ENCODE data around the gene SLX4IP. TPM values are rescaled to one million over a fixed set of nuclear protein-coding genes. Genes with fewer than 3 reads are reported as not detected.

SLX4IP gene
- total and polyA plus RNA-seq, 2 of the 13 experiments (the other 11 are each of a cell fraction or from before 2014, with no cell fraction given), result 3.6 to 7.3 TPM

GRCh38 chr20:10670501-10671220 lies 235.6 kb downstream of the SLX4IP start (continued):
- 0 out of 2 replicates have a peak, but pooled peaks have one; percentile 16 for TF ChIP-seq GATAD1 (CRISPR knock-in tag; IDR thresholded peaks at IDR 0.05)
- TF ChIP-seq KDM4B (CRISPR knock-in tag; IDR thresholded peaks at IDR 0.05), result 0 out of 2 replicates have a peak, but pooled peaks have one; percentile 68
- peak; percentile 69 for TF ChIP-seq ZNF414 (CRISPR knock-in tag; IDR thresholded peaks at IDR 0.05)
- no peak for TF ChIP-seq ZBTB42 (CRISPR knock-in tag; IDR thresholded peaks at IDR 0.05)
- TF ChIP-seq PAWR (CRISPR knock-in tag; IDR thresholded peaks at IDR 0.05; ENCODE audit: borderline replicate concordance), result no peak
- TF ChIP-seq DMTF1 (CRISPR knock-in tag; IDR thresholded peaks at IDR 0.05), result 0 out of 2 replicates have a peak, but pooled peaks have one; percentile 35
- TF ChIP-seq AKAP8 (CRISPR knock-in tag; IDR thresholded peaks at IDR 0.05), result 0 out of 2 replicates have a peak, but pooled peaks have one; percentile 36
- TF ChIP-seq CBX1 (IDR thresholded peaks at IDR 0.05; ENCODE audit: low read depth), result peak; percentile 4
- TF ChIP-seq ARID5B (CRISPR knock-in tag; IDR thresholded peaks at IDR 0.05), result 0 out of 2 replicates have a peak, but pooled peaks have one; percentile 52
- no peak for TF ChIP-seq ZNF704 (CRISPR knock-in tag; IDR thresholded peaks at IDR 0.05; ENCODE audit: borderline replicate concordance)
- TF ChIP-seq NCOA2 (CRISPR knock-in tag; IDR thresholded peaks at IDR 0.05), result no peak
- no peak for TF ChIP-seq ZNF713 (CRISPR knock-in tag; IDR thresholded peaks at IDR 0.05)
- no peak for TF ChIP-seq ZBTB21 (CRISPR knock-in tag; IDR thresholded peaks at IDR 0.05)
- no peak for TF ChIP-seq ZBTB43 (CRISPR knock-in tag; conservative IDR thresholded peaks at IDR 0.05)
- no peak for TF ChIP-seq MAZ (IDR thresholded peaks at IDR 0.05; ENCODE audit: borderline replicate concordance, low read depth, low read length)
- TF ChIP-seq MAZ (CRISPR knock-in tag; IDR thresholded peaks at IDR 0.05; ENCODE audit: low read depth), result 0 out of 2 replicates have a peak, but pooled peaks have one; percentile 6
